Sigmoid colon (tissue), 7 donors: Measurements from ENCODE around the gene EWSR1. TPM values are rescaled to one million over a fixed set of nuclear protein-coding genes. Genes with fewer than 3 reads are reported as not detected.

Experiments used
- DNase-seq: peaks from one replicate; pipeline ENCODE4 v3.0.0-alpha.2; 2019
- H3K27ac ChIP-seq, 4 donors: fragments of 200-600 bp; sonication (generic); one replicate each; pipeline ENCODE4 v1.5.1; 2016 to 2019; ENCODE audit warnings: mild to moderate bottlenecking in 1 of 4
- H3K27me3 ChIP-seq, 3 donors: fragments of 200-600 bp; sonication (generic); one replicate each; pipeline ENCODE4 v1.5.1; 2019; ENCODE audit warnings: mild to moderate bottlenecking in 1 of 3
- H3K36me3 ChIP-seq, 4 donors: fragments of 200-600 bp; sonication (generic); one replicate each; pipeline ENCODE4 v1.5.1; 2016 to 2019
- H3K4me1 ChIP-seq, 4 donors: fragments of 200-600 bp; sonication (generic); one replicate each; pipeline ENCODE4 v1.5.1; 2017 to 2019
- H3K4me3 ChIP-seq, 4 donors: fragments of 200-600 bp; sonication (generic); one replicate each; pipeline ENCODE4 v1.5.1; 2017 to 2019; ENCODE audit warnings: mild to moderate bottlenecking in 2 of 4, moderate library complexity in 1 of 4
- H3K9me3 ChIP-seq, 4 donors: fragments of 200-600 bp in 3 of 4; sonication (generic) in 3 of 4; one replicate each; pipeline versions ENCODE4 v1.5.1 to v1.6.1; 2013 to 2019
- CTCF ChIP-seq, 4 experiments: fragments of 450-650 bp in 3 of 4; fragments of 200-600 bp in 1 of 4; IDR thresholded peaks; one replicate each; pipeline ENCODE4 v1.5.1; 2016 to 2019; ENCODE audit warnings: antibody characterized with exemption in 4 of 4, mild to moderate bottlenecking in 3 of 4, moderate library complexity in 2 of 4
- EP300 ChIP-seq, 4 donors: sonication (generic); formaldehyde crosslinking; IDR thresholded peaks; one replicate each; pipeline ENCODE4 v1.6.1; 2017; ENCODE audit warnings: antibody characterized with exemption in 4 of 4
- POLR2A ChIP-seq, 2 donors: fragments of 450-650 bp; IDR thresholded peaks; one replicate each; pipeline ENCODE4 v1.6.1; 2016; ENCODE audit warnings: antibody characterized with exemption in 2 of 2, mild to moderate bottlenecking in 2 of 2, moderate library complexity in 2 of 2
- POLR2AphosphoS5 ChIP-seq, 4 donors: sonication (generic); formaldehyde crosslinking; IDR thresholded peaks; one replicate each; pipeline ENCODE4 v1.6.1; 2017; ENCODE audit warnings: antibody characterized with exemption in 4 of 4
- WGBS, 2 donors: extraction: QIAGEN DNeasy Blood & Tissue Kit; methylation state at CpG; one replicate each; pipeline ENCODE4 v1.1.7; 2013; 5-methylcytosine and 5-hydroxymethylcytosine counted together
- intact Hi-C: fragments of 100-400 bp; cut with DNase I; formaldehyde crosslinking; loops from one replicate; pipeline ENCODE4 v1.15.1; 2023
- polyA plus RNA-seq, 3 donors: library from polyadenylated mRNA; stranded (reverse); fragments of 200-250 nt; gene quantifications; one replicate each; pipeline ENCODE4 v1.2.3, GENCODE V29; 2013
- total RNA-seq, 4 donors: library from RNA; depleted of rRNA; stranded (reverse); fragments of >200 nt; gene quantifications; one replicate each; pipeline ENCODE4 v1.1.0, GENCODE V29; 2016
- donor health status: healthy with polysubstance abuse.
- donor health status: Bipolar disorder and iron deficiency.
- donor health status: healthy.

Gene EWSR1
- total and polyA plus RNA-seq, 7 donors = 81.4 to 233 (median 174) TPM

- Histone ChIP-seq H3K27me3 (no peaks in the 10 kb centered on the region), H3K27ac (no peak overlapping the region), H3K36me3 (peaks cover 0 to 57% (median 22%) of the 10 kb centered on the region in 4 donors), H3K4me1 (peaks cover 0 to 16% (median 0%) of the 10 kb centered on the region in 4 donors), H3K9me3 (no peaks in the 10 kb centered on the region), H3K4me3 (no peak overlapping the region)
- TF ChIP-seq CTCF (IDR thresholded peaks at IDR 0.05) = no peak
- TF ChIP-seq POLR2A (IDR thresholded peaks at IDR 0.05) = no peak
- TF ChIP-seq POLR2AphosphoS5 (IDR thresholded peaks at IDR 0.05) = no peak
- no peak for TF ChIP-seq EP300 (IDR thresholded peaks at IDR 0.05)
- WGBS, 2 donors = 87 to 91% methylated on average over 15 of the region's 15 CpGs
- intact Hi-C loops = no loop called here
- DNase-seq = no peak
These were observed 59.2 kb downstream of the EWSR1 start for GRCh38 chr22:29327089-29327764.

- peaks cover 0 to 65% (median 27%) of the 10 kb centered on the region in 4 donors for H3K36me3 ChIP-seq
These were observed 60.0 kb downstream of the EWSR1 start for GRCh38 chr22:29328055-29328454.

GRCh38 chr22:29328566-29329500 is 60.8 kb downstream of the EWSR1 start:
- H3K4me3 ChIP-seq = no peak overlapping the region
- intact Hi-C loops = no loop called here
- 93 to 94% methylated on average over 34 of the region's 34 CpGs for WGBS, 2 donors
- no peak overlapping the region for H3K27ac ChIP-seq
- H3K9me3 ChIP-seq = no peaks in the 10 kb centered on the region
- H3K36me3 ChIP-seq = peaks cover 0 to 73% (median 31%) of the 10 kb centered on the region in 4 donors
- no peak for DNase-seq
- TF ChIP-seq EP300 (IDR thresholded peaks at IDR 0.05) = no peak
- no peaks in the 10 kb centered on the region for H3K27me3 ChIP-seq
- H3K4me1 ChIP-seq = peaks cover 0 to 16% (median 0%) of the 10 kb centered on the region in 4 donors

More at GRCh38 chr22:29328055-29328454, 60.0 kb downstream of the EWSR1 start:
- intact Hi-C loops = no loop called here
- peaks cover 0 to 16% (median 0%) of the 10 kb centered on the region in 4 donors for H3K4me1 ChIP-seq
- H3K27ac ChIP-seq = no peak overlapping the region
- no peak for TF ChIP-seq POLR2AphosphoS5 (IDR thresholded peaks at IDR 0.05)
- no peaks in the 10 kb centered on the region for H3K27me3 ChIP-seq
- WGBS, 2 donors = 90 to 95% methylated on average over 5 of the region's 5 CpGs
- DNase-seq = no peak
- H3K9me3 ChIP-seq = no peaks in the 10 kb centered on the region
- no peak overlapping the region for H3K4me3 ChIP-seq

GRCh38 chr22:29329581-29329980 is 61.5 kb downstream of the EWSR1 start:
- Histone ChIP-seq H3K36me3 (peaks cover 0 to 80% (median 35%) of the 10 kb centered on the region in 4 donors), H3K4me3 (no peak overlapping the region), H3K27me3 (no peaks in the 10 kb centered on the region), H3K27ac (no peak overlapping the region), H3K9me3 (no peaks in the 10 kb centered on the region), H3K4me1 (peaks cover 0 to 16% (median 0%) of the 10 kb centered on the region in 4 donors)
- intact Hi-C loops = no loop called here
- TF ChIP-seq POLR2AphosphoS5 (IDR thresholded peaks at IDR 0.05) = no peak
- no peak for TF ChIP-seq POLR2A (IDR thresholded peaks at IDR 0.05)
- TF ChIP-seq CTCF (IDR thresholded peaks at IDR 0.05) = no peak
- TF ChIP-seq EP300 (IDR thresholded peaks at IDR 0.05) = no peak
- 95% methylated on average over 11 of the region's 11 CpGs for WGBS, 2 donors
- no peak for DNase-seq

GRCh38 chr22:29330291-29330690 is 62.2 kb downstream of the EWSR1 start:
- Histone ChIP-seq H3K36me3 (peaks cover 0 to 87% (median 38%) of the 10 kb centered on the region in 4 donors), H3K4me3 (no peak overlapping the region), H3K27me3 (no peaks in the 10 kb centered on the region), H3K9me3 (no peaks in the 10 kb centered on the region), H3K27ac (no peak overlapping the region), H3K4me1 (peaks cover 0 to 16% (median 0%) of the 10 kb centered on the region in 4 donors)
- intact Hi-C loops = no loop called here
- no peak for TF ChIP-seq EP300 (IDR thresholded peaks at IDR 0.05)
- TF ChIP-seq CTCF (IDR thresholded peaks at IDR 0.05) = no peak
- no peak for TF ChIP-seq POLR2A (IDR thresholded peaks at IDR 0.05)
- TF ChIP-seq POLR2AphosphoS5 (IDR thresholded peaks at IDR 0.05) = no peak
- DNase-seq = no peak
- WGBS, 2 donors = 93 to 96% methylated on average over 19 of the region's 19 CpGs
